HG03175 (cell line): ENCODE data around the gene SERPINB12.
A peak's percentile ranks its signal among the peaks of the same experiment; 100 is the strongest.

ENCODE experiments used
- ATAC-seq: cut with Tn5 transposase; IDR thresholded peaks from one replicate; pipeline ENCODE4 v1.9.1; 2021; ENCODE audit warnings: mild to moderate bottlenecking, moderate library complexity; ENCODE audit not compliant: unreplicated experiment

SERPINB12 gene, protein sequence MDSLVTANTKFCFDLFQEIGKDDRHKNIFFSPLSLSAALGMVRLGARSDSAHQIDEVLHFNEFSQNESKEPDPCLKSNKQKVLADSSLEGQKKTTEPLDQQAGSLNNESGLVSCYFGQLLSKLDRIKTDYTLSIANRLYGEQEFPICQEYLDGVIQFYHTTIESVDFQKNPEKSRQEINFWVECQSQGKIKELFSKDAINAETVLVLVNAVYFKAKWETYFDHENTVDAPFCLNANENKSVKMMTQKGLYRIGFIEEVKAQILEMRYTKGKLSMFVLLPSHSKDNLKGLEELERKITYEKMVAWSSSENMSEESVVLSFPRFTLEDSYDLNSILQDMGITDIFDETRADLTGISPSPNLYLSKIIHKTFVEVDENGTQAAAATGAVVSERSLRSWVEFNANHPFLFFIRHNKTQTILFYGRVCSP

DNA sequence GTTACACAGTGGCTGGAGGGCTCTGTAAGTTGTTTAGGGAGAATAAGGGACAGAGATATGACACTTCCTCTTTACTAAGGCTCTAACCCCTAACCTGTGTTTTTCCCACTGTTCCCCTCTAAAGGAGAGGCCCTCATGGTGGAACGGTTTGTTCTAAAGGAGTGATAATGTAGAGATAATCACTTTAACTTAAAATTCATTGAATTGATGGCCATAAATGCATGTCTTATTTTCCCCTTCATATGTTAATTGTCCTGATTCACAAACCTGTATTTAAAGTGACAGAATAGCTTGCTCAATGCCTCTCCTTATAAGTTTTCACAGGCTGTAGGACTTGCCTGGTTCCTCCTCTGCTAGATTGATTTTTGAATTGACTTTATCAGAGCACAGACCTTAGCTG is at the start of gene SERPINB12:
SERPINB12 (plus strand) TSS at position 301 of the 400 bp plus-strand sequence. CDS start 13,791 bp downstream, outside the sequence.
- ATAC-seq: no peak

DNA sequence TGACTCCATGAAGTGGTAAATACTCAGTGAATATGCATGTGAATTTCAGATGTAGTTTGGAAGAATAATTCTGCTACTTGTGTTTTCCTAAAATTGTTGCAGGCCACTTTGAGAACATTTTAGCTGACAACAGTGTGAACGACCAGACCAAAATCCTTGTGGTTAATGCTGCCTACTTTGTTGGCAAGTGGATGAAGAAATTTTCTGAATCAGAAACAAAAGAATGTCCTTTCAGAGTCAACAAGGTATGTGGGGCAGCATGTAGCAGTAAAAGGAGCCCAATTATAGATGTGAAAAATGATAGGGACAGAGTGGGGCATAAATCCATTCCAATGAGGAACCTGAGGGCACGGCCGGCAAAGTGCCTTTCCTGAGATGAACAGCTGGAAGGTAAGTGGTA is 49.3 kb upstream of the SERPINB12 start:
- no peak for ATAC-seq

DNA sequence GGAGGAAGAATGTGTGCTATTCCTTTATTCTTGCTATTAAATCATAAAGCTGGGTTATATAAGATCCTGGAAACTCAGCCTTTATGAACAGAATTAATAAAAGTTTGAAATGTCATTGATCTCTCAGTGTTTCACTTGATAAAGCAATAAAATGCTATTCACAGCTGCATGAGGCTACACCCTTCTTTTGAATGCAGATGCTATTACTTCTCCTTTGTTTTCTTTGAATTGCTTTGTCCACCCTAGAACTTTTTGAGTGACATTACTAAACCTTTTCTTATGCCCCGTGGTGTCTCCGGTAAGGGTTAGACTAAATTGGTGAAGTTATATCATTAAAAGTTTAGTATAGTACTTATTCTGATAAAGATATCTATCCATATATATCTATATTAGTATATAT is 46.5 kb upstream of the SERPINB12 start:
- ATAC-seq: no peak

DNA sequence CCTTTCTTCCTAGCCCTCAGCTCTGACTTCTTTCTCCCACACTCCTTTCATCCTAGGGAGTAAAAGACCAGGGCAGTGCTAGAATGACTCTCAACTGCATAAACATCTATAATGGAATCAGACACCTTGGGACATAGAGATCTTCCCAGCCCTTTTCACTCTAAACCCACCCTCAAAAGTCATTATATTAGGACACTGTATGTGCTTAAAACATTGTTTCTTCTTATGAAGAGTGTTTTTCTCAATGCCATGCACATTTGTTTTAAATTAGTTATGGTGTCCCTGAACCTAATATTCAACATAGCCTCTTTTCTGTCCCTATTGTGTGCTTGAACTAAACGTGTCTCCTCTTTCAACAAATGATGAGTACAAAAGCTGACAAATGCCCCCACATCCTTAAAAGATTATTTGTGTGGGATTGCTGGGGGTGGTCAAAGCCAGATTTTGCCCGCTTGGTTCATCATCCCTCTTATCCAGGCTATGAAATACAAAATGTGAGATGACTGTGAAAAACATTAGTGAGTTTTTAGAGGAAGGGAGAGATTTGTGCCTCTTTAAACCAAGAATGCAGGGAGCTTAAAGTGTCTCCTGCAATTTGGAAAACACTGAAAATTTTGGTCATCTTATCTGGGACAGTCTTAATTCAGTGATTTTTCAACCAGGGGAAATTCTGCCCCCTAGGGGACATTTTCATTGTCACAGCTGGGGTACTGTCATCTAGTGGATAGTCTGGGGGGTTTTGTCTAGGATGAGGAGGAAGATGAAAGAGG is 36.4 kb upstream of the SERPINB12 start:
- no peak for ATAC-seq

DNA sequence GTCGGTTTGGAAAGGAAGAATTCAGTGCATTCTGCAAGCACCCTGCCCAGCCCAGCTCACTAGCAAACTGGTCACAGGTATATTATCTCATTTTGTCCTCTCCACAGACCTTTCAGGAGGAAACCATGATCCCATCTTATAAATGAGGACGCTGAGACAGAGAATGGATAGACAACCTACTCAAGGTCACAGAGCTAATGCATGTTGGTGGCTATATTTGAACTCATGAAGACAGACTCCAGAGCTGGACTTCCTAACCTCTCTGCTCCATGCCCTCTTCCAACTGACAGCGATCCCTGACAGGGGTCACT is 35.9 kb upstream of the SERPINB12 start:
- no peak for ATAC-seq

DNA sequence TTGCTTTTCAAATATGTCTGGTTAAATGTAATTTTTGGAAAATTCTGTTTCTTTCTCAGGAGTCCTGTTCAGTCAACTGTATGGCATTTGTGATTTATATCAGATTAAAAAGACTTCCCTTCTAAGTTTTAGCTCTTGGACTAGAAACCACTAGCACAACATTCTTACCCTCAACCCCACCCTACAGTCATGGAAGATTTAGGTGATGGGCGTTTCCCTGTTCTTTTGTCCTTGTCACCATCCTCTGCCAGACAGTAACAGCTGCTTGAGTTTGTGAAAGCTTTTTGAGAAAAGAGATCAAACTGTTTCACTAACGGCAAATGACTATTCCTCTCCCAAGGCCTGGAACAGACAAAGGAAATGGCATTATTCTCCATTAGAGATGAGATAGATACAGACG is 33.6 kb upstream of the SERPINB12 start:
- ATAC-seq: no peak

DNA sequence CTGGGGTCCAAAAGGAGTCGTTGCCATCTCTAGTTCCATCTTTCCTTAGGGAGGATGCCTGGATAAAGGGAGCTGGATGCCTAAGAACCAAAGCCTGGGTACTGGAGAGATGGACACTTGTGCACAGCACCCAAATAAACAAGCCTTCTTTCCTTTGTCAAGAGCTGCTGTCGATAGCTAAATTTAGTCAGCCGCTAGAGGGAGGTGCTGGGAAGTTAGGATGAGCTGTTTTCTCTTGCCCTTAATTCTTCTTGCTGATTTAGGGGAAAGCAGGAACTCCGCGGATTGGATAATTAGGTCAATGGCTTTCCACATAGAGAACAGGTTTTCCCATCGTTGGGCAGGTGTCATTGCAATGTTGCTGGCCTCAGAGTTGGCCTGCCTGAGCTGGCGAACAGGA is 30.9 kb upstream of the SERPINB12 start:
- no peak for ATAC-seq

DNA sequence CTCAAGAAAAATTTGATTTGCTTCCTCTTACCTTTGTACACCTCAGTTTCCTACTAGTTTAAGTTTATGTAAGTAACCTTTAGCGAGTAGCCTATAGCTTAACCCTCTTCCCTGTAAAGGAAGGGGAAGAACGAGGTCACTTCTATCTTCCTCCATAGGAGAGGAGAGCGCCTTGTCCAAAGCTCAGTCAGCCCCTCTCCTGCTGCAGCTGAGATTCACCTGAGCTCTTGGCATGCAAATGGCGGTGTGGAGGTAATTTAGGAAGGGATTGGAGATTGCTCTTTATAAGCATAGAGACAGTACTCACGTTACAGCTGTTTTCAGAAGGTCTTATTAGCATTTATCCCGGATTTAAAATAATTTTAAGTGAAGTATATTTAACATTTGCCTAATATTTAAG is 27.8 kb upstream of the SERPINB12 start:
- no peak for ATAC-seq

DNA sequence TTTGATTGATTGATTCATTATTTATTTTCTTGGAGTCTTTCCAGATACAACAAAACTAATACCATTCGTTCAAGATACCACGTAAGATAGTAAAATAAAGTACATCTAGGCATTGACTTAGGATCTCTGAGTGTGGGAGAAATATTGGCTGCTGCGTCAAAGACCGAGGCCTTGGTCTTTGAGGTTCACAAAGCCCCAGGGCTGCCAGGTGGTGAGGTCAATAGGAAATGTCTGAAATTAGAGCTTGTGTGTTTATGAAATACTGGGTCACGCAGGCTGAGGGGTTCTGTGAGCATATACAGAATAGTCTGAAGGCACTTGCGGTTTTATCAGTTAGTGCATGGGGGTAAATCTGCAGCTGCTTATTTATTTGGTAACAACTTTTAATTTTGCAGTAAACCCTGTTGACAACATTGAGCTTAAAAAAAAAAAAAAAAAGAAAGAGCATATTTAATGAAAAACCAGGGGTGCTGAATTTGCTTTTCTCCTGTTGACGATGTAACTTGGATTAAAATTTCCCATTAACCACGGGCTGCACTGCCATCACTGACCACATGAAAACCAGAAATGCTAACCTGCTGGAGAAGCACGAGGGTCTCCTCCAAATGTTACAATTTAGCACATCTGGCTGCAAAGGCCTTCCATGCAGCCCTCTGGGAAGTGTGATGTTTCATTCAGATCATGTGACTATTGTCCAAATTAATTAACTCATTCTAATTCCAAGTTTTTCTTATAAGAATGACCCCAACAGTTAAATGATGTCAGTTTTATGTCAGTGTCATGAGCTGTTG is 27.1 kb upstream of the SERPINB12 start:
- no peak for ATAC-seq

DNA sequence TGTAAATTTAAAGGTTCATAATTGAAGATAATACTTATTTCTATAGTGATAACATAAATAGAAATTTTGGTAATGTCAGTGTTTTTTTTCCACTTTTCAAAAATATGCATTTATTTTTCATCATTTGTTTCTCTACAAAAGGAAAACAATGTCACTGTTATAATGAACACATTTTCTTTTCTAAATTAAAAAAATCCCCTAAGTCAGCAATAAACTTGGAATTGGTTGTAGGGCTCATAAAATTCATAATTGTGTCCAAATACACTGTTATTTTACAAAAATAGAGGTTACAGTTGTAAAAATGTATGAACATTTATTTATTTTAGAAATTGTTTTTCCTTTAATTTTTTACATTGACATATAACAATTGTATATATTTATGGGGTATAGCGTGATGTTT is 26.4 kb upstream of the SERPINB12 start:
- no peak for ATAC-seq

DNA sequence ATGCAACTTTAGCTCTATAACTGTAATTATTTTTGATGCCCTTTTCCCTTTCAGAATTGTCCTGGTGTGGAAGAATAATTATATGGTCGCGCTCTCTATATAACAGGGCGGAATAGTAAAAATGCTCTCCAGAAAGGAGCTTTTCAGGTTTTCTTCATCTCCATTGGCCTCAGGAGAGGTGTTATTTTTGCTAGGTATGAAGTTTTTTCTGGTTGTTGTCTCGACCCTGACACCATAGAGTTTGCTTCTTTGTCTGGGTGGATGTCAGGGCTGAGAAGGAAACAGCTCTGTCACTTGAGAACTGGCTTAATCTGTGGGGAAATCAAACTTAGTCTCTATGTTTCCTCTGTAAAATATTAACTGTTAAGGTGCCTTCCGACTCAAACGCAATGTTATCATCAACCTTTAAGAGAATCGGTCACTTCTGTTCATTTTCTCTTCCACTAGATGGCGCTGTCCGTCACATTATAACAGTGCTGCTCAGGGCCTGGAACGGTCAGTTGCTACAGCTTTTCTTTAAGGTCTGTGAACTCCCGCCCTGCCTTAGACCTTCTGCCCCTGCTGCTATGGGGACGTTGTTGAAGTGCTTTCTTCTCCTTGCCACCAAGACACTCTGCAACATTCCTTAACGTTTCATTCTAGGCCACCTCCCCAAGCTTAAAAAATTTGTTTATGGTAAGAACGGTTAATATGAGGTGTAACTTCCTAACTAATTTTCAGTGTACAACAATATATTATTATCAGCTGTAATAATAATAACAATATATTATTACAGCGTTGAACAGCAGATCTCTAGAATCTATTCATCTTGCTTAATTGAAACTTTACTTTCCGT is 23.8 kb upstream of the SERPINB12 start:
- ATAC-seq: peak; percentile 94

DNA sequence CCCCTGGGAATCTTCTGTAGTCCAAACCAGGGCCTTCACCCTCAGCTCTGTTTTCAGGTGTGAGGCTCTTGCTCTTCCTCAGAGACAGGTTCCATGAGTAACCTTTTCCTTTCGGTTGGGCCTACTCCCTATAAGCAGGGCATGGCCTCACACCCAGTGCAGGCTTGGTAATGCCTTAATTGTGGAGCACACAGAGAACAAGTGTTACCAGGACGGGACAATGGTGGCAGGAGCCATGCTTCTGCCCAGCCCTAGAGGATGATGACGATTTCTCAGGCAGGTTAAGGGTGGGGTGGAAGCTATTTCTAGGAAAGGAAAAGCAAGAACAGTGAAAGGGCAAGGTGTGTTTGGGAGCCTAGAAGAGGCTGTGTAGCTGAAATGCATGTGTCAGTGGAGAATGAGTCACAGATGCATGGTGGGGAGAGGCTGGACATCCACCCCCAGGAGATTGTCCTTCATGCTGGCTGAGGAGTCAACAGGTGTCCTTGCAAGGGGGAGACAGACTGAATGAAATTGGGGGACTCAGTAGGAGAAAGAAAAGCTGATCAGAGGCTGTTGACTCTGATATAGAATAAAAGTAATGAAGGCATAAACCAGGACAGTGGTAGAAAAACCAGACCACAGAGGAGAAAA is 22.0 kb upstream of the SERPINB12 start:
- ATAC-seq: no peak

DNA sequence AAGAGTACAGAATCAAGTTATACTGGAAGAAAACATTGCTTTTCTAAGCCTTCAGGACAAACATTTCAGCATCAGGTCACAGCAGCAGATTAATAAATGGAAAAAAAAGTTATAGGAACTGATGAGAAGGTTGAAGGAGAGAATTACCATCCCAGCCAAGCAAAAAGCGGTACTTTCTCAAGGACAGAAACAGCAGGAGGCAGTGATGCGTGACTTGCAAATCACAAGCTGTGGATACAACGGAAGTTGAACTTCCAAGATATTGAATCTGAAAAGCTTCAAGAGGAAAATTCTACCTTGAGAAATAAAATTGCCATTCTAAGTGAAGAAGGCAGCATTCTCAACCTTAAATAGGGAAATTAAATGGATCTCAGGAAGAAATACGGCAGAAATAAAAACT is 18.5 kb upstream of the SERPINB12 start:
- ATAC-seq: no peak

DNA sequence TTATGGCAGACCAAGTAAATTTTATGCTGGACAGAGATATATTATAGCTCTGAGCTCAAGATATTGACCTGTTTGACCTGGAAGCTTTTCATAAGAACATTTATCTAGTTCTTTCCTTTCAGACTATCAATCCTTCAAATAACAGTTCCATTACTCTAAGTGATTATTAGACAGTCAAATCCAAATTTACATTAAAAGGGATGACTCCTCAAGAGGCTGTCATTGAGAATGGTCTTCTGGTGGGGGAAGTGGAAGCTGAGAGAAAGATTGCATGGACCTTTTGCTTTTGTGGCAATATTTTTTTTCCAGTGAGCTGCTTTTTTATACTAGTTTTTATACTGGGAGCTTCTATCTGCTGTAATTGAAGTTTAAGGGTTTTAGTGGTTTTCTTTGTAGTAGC is 14.9 kb upstream of the SERPINB12 start:
- ATAC-seq: no peak

DNA sequence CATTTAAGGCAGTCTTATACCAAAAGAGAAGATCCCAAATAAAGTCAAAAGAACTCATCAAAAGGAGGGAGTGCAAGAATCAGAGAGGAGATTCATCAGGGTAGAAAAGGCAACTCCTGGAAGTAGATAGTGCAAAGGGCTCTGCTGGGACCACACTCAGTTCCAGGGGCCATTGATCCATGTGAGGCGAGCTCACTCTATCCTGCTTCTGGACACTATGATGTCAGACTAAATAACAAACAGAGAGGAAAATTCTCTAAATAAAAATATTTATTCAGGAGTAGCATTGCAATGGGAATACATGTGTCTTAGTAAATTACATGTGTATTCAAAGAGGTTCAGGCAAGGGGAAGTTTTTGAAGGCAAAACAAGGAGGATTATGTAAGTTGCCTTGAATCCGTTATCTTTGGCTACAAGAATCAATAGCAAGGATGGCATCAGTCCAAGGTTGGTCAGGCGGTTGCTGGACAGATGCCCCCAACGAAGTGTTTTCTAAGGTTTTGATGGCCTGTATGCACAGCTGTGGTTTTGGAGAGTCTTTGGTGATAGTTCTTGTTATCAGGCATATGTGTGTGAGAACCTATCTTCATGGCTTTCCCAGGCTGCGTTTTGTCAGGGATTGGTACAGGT is 13.2 kb upstream of the SERPINB12 start:
- ATAC-seq: no peak

DNA sequence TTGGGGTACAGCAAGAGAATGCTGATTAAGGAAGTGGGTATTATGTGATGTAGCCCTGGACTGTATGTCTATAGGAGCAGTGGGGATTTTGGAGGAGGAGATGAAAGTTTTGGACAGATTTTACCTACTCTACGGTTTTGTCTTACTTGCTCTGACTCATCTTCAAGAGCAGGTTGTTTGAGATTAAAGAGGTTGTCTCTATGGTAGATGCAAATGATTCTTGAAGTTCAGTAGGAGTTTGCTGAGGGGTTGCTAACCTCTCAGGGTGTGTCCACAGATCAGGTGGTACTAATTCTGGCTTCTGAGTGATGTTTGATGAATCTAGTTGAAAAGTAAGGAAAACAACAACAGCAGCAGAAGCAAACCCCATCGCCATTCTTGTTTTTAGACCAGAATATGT is 9.7 kb upstream of the SERPINB12 start:
- ATAC-seq: no peak

DNA sequence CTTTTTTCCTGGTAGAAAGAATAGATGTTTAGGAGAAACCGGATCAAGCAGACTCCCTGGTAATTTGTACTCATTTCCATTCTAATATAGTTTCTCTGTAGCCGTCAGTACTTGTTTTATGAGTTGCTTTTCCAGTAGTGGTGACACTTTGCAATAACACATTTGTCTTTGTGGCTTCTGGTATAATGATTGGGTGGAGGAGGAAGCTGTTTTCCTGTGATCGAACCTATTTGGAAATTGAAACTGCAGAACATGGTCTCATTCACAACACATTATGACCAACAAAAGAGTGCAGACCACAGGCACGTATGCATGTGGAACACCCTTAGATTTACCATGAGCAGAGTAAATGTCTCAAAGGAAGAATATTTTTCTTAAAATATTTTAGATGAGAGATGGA is 7.6 kb upstream of the SERPINB12 start:
- no peak for ATAC-seq

DNA sequence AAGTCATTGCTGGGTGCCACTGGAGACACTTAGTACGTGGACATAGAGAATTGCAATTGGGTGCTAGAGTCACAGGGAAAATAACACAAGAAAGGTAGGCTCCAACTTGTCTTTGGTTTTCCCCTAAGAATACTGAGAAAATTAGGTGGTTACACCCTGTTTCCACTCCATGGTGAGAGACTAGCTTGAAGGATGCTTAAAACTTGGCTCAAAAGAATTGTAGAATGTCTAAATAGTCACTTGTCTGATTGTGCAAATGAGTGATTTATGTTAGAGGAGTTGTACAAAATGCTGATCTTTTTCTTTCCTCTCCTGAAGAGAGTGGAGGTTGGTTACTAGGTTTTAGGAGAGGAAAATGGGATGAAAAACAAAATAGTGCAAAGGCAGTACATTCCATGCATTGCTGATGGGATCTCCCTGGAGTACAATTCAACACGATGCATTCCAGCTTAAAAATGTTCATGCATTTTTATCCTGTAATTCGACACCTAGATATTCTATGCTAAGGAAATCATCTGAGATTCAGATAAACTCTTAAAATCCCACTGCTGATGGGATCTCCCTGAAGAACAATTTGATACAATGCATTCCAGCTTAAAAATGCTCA is 2.2 kb upstream of the SERPINB12 start:
- no peak for ATAC-seq

DNA sequence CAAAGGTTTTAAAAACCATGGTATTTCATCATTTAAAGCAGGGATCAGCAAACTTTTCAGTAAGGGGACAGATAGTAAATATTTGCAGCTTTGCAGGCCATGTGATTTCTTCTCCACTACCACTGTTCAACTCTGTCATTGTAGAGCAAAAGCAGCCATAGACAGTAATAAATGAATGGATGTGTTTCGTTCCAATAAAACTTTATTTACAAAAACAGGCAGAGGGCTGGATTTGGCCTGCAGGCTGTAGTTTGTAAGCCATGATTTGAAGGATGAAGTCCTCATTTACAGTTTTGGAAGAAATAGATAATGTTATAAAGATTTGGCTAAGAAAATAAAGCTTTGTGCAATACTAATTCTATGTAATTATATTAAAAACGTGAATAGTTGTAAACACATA is 1.8 kb downstream of the SERPINB12 start:
- ATAC-seq: no peak
